Activated naive CD4-positive, alpha-beta T cell treated with anti-CD3 and anti-CD28 coated beads, Interleukin-2, amount 50 U/mL, for 72 hours (primary cell): ENCODE results near the gene SUPT20HL2. TPM values are rescaled to one million over a fixed set of nuclear protein-coding genes. Genes with fewer than 3 reads are reported as not detected.
A peak's percentile ranks its signal among the peaks of the same experiment; 100 is the strongest.

Experiments used
- ATAC-seq, 2 donors: fragments of 150-1000 bp; cut with Tn5 transposase; 2 replicates each; pipeline ENCODE4 v1.10.0; 2021; ENCODE audit warnings: mild to moderate bottlenecking in 2 of 2, moderate library complexity in 2 of 2
- DNase-seq, 2 donors: peaks; one replicate each; pipeline ENCODE4 v3.0.0; 2021 to 2022; ENCODE audit warnings: low spot score in 2 of 2
- H3K27ac Mint-ChIP-seq, 2 donors: one replicate each; pipeline ENCODE4 v1.8.0; 2022; ENCODE audit warnings: mild to moderate bottlenecking in 2 of 2, mixed read lengths in 2 of 2
- H3K36me3 Mint-ChIP-seq, 2 donors: one replicate each; pipeline ENCODE4 v1.8.0; 2022; ENCODE audit warnings: mixed read lengths in 2 of 2
- H3K9me3 Mint-ChIP-seq, 2 donors: one replicate each; pipeline ENCODE4 v1.8.0; 2022; ENCODE audit warnings: mixed read lengths in 2 of 2
- total RNA-seq, 2 donors: library from RNA; stranded (reverse); gene quantifications; one replicate each; pipeline ENCODE4 v1.2.3, GENCODE V29; 2022

SUPT20HL2 gene
- total RNA-seq, 2 donors from 2014 or later: not detected

- H3K36me3 Mint-ChIP-seq: no peaks in the 10 kb centered on the region
- H3K27ac Mint-ChIP-seq: no peak overlapping the region
These were observed 31.3 kb downstream of the SUPT20HL2 start for GRCh38 chrX:24282381-24283126.

GRCh38 chrX:24277405-24277804 is 36.5 kb downstream of the SUPT20HL2 start:
- ATAC-seq: no peak
- Mint-ChIP-seq H3K36me3 (no peaks in the 10 kb centered on the region), H3K27ac (no peak overlapping the region), H3K9me3 (peaks cover 0 to 5% of the 10 kb centered on the region in 2 donors)
- no peak for DNase-seq

More at GRCh38 chrX:24282381-24283126, 31.3 kb downstream of the SUPT20HL2 start:
- peaks cover 0 to 1% of the 10 kb centered on the region in 2 donors for H3K9me3 Mint-ChIP-seq
- DNase-seq (no peak), ATAC-seq (no peak)

- DNase-seq (no peak), ATAC-seq (no peak)
- Mint-ChIP-seq H3K9me3 (peaks cover 1 to 5% of the 10 kb centered on the region in 2 donors), H3K27ac (no peak overlapping the region), H3K36me3 (no peaks in the 10 kb centered on the region)
These were observed 37.9 kb downstream of the SUPT20HL2 start for GRCh38 chrX:24276015-24276414.

- H3K27ac Mint-ChIP-seq: no peak overlapping the region
- no peak for ATAC-seq
- H3K9me3 Mint-ChIP-seq: peaks cover 0 to 4% of the 10 kb centered on the region in 2 donors
- H3K36me3 Mint-ChIP-seq: no peaks in the 10 kb centered on the region
- no peak for DNase-seq
These were observed 42.6 kb downstream of the SUPT20HL2 start for GRCh38 chrX:24271262-24271661.

- Mint-ChIP-seq H3K36me3 (no peaks in the 10 kb centered on the region), H3K27ac (no peak overlapping the region), H3K9me3 (peaks cover under 1 to 4% of the 10 kb centered on the region in 2 donors)
- DNase-seq (no peak), ATAC-seq (no peak)
These were observed 45.1 kb downstream of the SUPT20HL2 start for GRCh38 chrX:24268786-24269185.

- no peak overlapping the region for H3K27ac Mint-ChIP-seq
- DNase-seq (no peak), ATAC-seq (no peak)
- H3K36me3 Mint-ChIP-seq: peaks cover 0 to 5% of the 10 kb centered on the region in 2 donors
- H3K9me3 Mint-ChIP-seq: peaks cover 4 to 9% of the 10 kb centered on the region in 2 donors
These were observed 46.9 kb downstream of the SUPT20HL2 start for GRCh38 chrX:24266996-24267395.

GRCh38 chrX:24264383-24264782 is 49.5 kb downstream of the SUPT20HL2 start:
- H3K36me3 Mint-ChIP-seq: peaks cover 5% of the 10 kb centered on the region in 2 donors
- DNase-seq (no peak), ATAC-seq (peak; percentile 18 to 36)
- peaks cover 0 to 13% of the 10 kb centered on the region in 2 donors for H3K9me3 Mint-ChIP-seq
- peak overlapping the region; percentile 31 to 57 for H3K27ac Mint-ChIP-seq

GRCh38 chrX:24262309-24262708 is 51.6 kb downstream of the SUPT20HL2 start:
- DNase-seq (no peak), ATAC-seq (no peak)
- Mint-ChIP-seq H3K36me3 (peaks cover 5% of the 10 kb centered on the region in 2 donors), H3K9me3 (peaks cover 0 to 13% of the 10 kb centered on the region in 2 donors), H3K27ac (no peak overlapping the region)

Other genes with a start within 250 kb of the SUPT20HL2 start
- gene ZFX, start 164.3 kb downstream of the SUPT20HL2 start, total RNA-seq: 10 to 100 TPM; 31.7 to 44.8 TPM
- under 1 TPM in 1 of 2 donors, not detected in 1; 0.21 TPM for gene SUPT20HL1, start 46.6 kb upstream of the SUPT20HL2 start, total RNA-seq
- 10 to 100 TPM; 48.5 to 57.7 TPM for gene PDK3, start 151.2 kb upstream of the SUPT20HL2 start, total RNA-seq